Measurements from ENCODE around the gene TTC7B.

- no peak for TF ChIP-seq POLR2AphosphoS5 (IDR thresholded peaks at IDR 0.05)
- TF ChIP-seq CTCF (IDR thresholded peaks at IDR 0.05; ENCODE audit: poor library complexity, severe bottlenecking): no peak
- TF ChIP-seq REST (IDR thresholded peaks at IDR 0.05; ENCODE audit: borderline replicate concordance): no peak
- TF ChIP-seq EZH2 (IDR thresholded peaks at IDR 0.05; ENCODE audit: borderline replicate concordance, insufficient read depth, low read length, poor library complexity, severe bottlenecking): no peak
- TF ChIP-seq TAF1 (IDR thresholded peaks at IDR 0.05; ENCODE audit: low read depth): no peak
- no peak for TF ChIP-seq RAD21 (conservative IDR thresholded peaks at IDR 0.05)
Measured at GRCh38 chr14:90576981-90577660, 239.1 kb downstream of the TTC7B start.
